Breast epithelium (tissue), 4 donors: ENCODE measurements around the gene OR2AG1. TPM values are rescaled to one million over a fixed set of nuclear protein-coding genes. Genes with fewer than 3 reads are reported as not detected.

Source experiments
- DNase-seq, 2 donors: peaks; one replicate each; pipeline ENCODE4 v3.0.0-alpha.2; 2019; ENCODE audit warnings: low spot score in 2 of 2
- H3K27ac ChIP-seq, 2 donors: fragments of 200-600 bp; sonication (generic) in 1 of 2; one replicate each; pipeline ENCODE4 v1.5.1; 2016 to 2019; ENCODE audit warnings: mild to moderate bottlenecking in 1 of 2
- H3K27me3 ChIP-seq, 2 donors: fragments of 200-600 bp; sonication (generic) in 1 of 2; one replicate each; pipeline versions ENCODE4 v1.5.1 to v1.6.0; 2017 to 2019; ENCODE audit warnings: control low read depth in 1 of 2, mild to moderate bottlenecking in 1 of 2
- H3K36me3 ChIP-seq: fragments of 200-600 bp; one replicate; pipeline ENCODE4 v1.5.1; 2019
- H3K4me1 ChIP-seq, 2 donors: fragments of 200-600 bp; sonication (generic); one replicate each; pipeline ENCODE4 v1.5.1; 2016 to 2019; ENCODE audit warnings: control low read depth in 1 of 2
- H3K4me3 ChIP-seq, 3 donors: fragments of 200-600 bp; sonication (generic); 1 replicate in 2 of 3; 2 replicates in 1 of 3; pipeline ENCODE4 v1.5.1; 2016 to 2019; ENCODE audit warnings: mild to moderate bottlenecking in 3 of 3, moderate library complexity in 2 of 3
- H3K9me3 ChIP-seq, 2 donors: fragments of 200-600 bp; sonication (generic) in 1 of 2; one replicate each; pipeline ENCODE4 v1.5.1; 2016 to 2019; ENCODE audit warnings: control low read depth in 1 of 2
- POLR2A ChIP-seq: fragments of 450-650 bp; IDR thresholded peaks from one replicate; pipeline ENCODE4 v1.6.1; 2016; ENCODE audit warnings: antibody characterized with exemption, mild to moderate bottlenecking, moderate library complexity
- POLR2AphosphoS5 ChIP-seq, 3 donors: sonication (generic); formaldehyde crosslinking; IDR thresholded peaks; one replicate each; pipeline ENCODE4 v1.6.1; 2017; ENCODE audit warnings: antibody characterized with exemption in 3 of 3
- intact Hi-C: fragments of 100-400 bp; cut with DNase I; formaldehyde crosslinking; loops from one replicate; pipeline ENCODE4 v1.15.1; 2023; ENCODE audit warnings: low total_unique reads
- total RNA-seq, 3 donors: library from RNA; depleted of rRNA; stranded (reverse); fragments of >200 nt; gene quantifications; one replicate each; pipeline ENCODE4 v1.1.0, GENCODE V29; 2016
- TF ChIP-seq, protein P1 (sequence below), 3 donors: fragments of 450-650 bp; IDR thresholded peaks; one replicate each; pipeline ENCODE4 v1.5.1; 2016 to 2017; ENCODE audit warnings: antibody characterized with exemption in 3 of 3, mild to moderate bottlenecking in 3 of 3, moderate library complexity in 3 of 3

The OR2AG1 gene, protein sequence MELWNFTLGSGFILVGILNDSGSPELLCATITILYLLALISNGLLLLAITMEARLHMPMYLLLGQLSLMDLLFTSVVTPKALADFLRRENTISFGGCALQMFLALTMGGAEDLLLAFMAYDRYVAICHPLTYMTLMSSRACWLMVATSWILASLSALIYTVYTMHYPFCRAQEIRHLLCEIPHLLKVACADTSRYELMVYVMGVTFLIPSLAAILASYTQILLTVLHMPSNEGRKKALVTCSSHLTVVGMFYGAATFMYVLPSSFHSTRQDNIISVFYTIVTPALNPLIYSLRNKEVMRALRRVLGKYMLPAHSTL
- total RNA-seq = not detected

DNA sequence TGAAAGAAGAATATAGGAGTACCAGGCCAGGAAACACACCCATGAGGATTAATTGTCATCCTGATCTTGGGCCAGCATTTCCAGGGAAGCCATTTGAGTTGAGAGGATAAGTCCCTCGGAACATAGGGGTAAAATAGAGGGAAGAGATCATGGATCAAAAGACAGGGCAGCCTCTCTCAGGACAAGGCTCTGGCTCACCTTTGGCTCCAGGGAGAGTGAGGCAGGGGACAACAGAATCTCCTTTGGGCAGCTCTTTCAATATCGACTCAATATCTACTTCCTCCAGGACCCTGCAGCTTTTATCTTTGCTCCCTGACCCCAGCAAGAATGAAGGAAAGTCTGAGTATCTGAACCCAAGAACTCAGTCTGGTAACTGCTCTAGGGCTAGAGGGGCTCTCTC is at the start of gene OR2AG1:
Gene OR2AG1, plus strand, starts transcription at position 301 of the 400 bp plus-strand sequence. CDS start 2,018 bp downstream, outside the sequence.
- DNase-seq = no peak
- H3K4me3 ChIP-seq = no peak within 1 kb of the TSS
- H3K36me3 ChIP-seq = no peaks in the 10 kb centered on the region
- H3K9me3 ChIP-seq = no peaks in the 10 kb centered on the region
- no peaks in the 10 kb centered on the region for H3K27me3 ChIP-seq
- no peaks in the 10 kb centered on the region for H3K4me1 ChIP-seq
- H3K27ac ChIP-seq = no peak within 1 kb of the TSS
- TF ChIP-seq, protein P1, sequence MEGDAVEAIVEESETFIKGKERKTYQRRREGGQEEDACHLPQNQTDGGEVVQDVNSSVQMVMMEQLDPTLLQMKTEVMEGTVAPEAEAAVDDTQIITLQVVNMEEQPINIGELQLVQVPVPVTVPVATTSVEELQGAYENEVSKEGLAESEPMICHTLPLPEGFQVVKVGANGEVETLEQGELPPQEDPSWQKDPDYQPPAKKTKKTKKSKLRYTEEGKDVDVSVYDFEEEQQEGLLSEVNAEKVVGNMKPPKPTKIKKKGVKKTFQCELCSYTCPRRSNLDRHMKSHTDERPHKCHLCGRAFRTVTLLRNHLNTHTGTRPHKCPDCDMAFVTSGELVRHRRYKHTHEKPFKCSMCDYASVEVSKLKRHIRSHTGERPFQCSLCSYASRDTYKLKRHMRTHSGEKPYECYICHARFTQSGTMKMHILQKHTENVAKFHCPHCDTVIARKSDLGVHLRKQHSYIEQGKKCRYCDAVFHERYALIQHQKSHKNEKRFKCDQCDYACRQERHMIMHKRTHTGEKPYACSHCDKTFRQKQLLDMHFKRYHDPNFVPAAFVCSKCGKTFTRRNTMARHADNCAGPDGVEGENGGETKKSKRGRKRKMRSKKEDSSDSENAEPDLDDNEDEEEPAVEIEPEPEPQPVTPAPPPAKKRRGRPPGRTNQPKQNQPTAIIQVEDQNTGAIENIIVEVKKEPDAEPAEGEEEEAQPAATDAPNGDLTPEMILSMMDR (IDR thresholded peaks at IDR 0.05) = no peak
- no peak for TF ChIP-seq POLR2A
- no peak for TF ChIP-seq POLR2AphosphoS5 (IDR thresholded peaks at IDR 0.05)
- intact Hi-C loops = no loop called here

DNA sequence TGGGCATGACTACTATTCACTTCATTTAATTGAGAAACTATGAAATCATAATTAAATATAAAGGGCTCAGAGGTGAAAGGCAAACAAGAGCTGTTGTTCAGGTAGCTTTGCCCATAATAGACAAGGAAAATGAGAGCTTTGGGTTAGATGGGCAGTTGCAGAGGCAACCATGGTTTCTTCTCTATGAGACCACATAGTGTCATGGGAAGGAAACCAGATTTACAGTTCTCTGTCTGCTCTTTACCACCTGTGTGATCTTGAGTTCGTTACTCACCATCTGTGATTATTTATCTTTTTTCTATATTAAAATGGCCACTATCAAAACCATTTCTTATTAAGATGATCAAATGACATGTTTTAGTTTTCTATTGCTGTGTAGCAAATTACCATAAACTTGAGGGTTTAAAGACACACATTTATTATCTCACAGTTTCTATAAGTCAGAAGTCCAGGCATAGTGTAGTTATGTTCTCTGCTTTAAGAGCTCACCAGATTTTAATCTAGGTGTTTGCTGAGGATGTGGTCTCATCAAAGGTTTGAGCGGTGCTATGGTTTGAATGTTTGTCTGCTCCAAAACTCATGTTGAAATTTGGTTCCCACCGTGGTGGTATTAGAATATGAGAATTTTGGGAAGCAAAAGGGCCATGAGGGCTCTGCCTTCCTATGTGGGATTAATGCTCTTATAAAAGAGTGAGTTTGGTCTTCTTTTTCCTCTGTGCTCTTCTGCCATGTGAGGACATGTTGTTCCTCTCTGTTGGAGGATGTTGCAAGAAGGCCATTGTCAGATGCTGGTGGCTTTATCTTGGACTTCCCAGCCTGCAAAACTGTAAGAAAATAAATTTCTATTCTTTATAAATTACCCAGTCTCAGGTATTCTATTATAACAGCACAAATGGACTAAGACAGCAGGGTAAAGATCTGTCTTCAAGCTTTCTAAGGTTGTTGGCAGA is 49.2 kb upstream of the OR2AG1 start:
- no peak for DNase-seq
- intact Hi-C loops = no loop called here
- no peaks in the 10 kb centered on the region for H3K36me3 ChIP-seq
- H3K4me1 ChIP-seq = no peaks in the 10 kb centered on the region
- TF ChIP-seq POLR2A (no peak), POLR2AphosphoS5 (IDR thresholded peaks at IDR 0.05) (no peak)
- TF ChIP-seq, protein P1 (IDR thresholded peaks at IDR 0.05) = no peak
- H3K27ac ChIP-seq = no peak overlapping the region
- H3K9me3 ChIP-seq = no peaks in the 10 kb centered on the region
- H3K27me3 ChIP-seq = no peaks in the 10 kb centered on the region
- H3K4me3 ChIP-seq = no peak overlapping the region

DNA sequence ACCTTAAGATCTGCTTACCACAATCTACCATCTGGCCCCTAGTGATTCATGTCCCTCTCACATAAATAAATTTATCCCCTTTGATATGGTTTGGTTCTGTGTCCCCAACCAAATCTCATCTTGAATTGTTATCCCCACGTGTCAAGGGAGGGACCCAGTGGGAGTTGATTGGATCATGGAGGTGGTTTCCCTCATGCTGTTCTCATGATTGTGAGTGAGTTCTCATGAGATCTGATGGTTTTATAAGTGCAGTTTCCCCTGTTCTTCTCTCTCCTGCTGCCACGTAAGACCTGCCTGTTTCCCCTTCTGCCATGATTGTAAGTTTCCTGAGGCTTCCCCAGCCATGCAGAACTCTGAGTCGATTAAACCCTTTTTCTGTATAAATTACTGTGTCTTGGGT is 48.2 kb upstream of the OR2AG1 start:
- no peaks in the 10 kb centered on the region for H3K36me3 ChIP-seq
- no peaks in the 10 kb centered on the region for H3K4me1 ChIP-seq
- H3K27ac ChIP-seq = no peak overlapping the region
- no peak for TF ChIP-seq POLR2A
- TF ChIP-seq POLR2AphosphoS5 (IDR thresholded peaks at IDR 0.05) = no peak
- TF ChIP-seq, protein P1 (IDR thresholded peaks at IDR 0.05) = no peak
- no peak for DNase-seq
- intact Hi-C loops = no loop called here
- no peak overlapping the region for H3K4me3 ChIP-seq
- no peaks in the 10 kb centered on the region for H3K9me3 ChIP-seq
- H3K27me3 ChIP-seq = no peaks in the 10 kb centered on the region

DNA sequence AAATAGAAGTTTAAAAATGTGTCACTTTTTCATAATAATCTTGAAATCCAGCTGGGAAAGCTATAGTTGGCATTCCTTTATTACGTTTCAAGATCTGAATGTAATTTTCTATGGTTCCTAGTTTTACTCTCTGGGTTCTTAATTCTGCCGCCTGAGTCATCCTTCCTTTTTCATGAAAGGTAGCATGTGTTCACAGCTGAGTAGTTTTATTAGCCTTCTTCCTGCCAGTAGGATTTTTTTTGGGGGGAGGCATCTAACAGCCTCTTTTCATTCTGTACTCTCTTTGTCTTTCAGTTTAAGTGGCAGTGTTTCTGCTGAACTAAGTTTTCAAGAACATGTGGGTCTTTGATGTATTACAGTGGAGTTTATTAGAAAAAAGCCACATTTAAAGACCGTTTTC is 47.5 kb upstream of the OR2AG1 start:
- no peaks in the 10 kb centered on the region for H3K36me3 ChIP-seq
- H3K27ac ChIP-seq = no peak overlapping the region
- TF ChIP-seq POLR2AphosphoS5 (IDR thresholded peaks at IDR 0.05) (no peak), POLR2A (no peak)
- TF ChIP-seq, protein P1 (IDR thresholded peaks at IDR 0.05) = no peak
- no peak for DNase-seq
- no peaks in the 10 kb centered on the region for H3K9me3 ChIP-seq
- H3K4me3 ChIP-seq = no peak overlapping the region
- no peaks in the 10 kb centered on the region for H3K27me3 ChIP-seq
- intact Hi-C loops = no loop called here
- H3K4me1 ChIP-seq = no peaks in the 10 kb centered on the region
